Thyroid gland (tissue), 4 donors: ENCODE results near the gene GALNT17. TPM values are rescaled to one million over a fixed set of nuclear protein-coding genes. Genes with fewer than 3 reads are reported as not detected.

ENCODE experiments used
- DNase-seq, 2 donors: peaks; one replicate each; pipeline ENCODE4 v3.0.0-alpha.2; 2019
- H3K27ac ChIP-seq, 3 donors: fragments of 200-600 bp; sonication (generic); 1 replicate in 2 of 3; 2 replicates in 1 of 3; pipeline ENCODE4 v1.5.1; 2016 to 2019; ENCODE audit warnings: mild to moderate bottlenecking in 1 of 3, moderate library complexity in 1 of 3
- H3K27me3 ChIP-seq: fragments of 200-600 bp; sonication (generic); one replicate; pipeline ENCODE4 v1.5.1; 2019
- H3K36me3 ChIP-seq, 2 donors: fragments of 200-600 bp; sonication (generic); one replicate each; pipeline ENCODE4 v1.5.1; 2016 to 2019
- H3K4me1 ChIP-seq, 2 donors: fragments of 200-600 bp; sonication (generic); one replicate each; pipeline ENCODE4 v1.5.1; 2017 to 2019
- H3K4me3 ChIP-seq, 3 donors: fragments of 200-600 bp; sonication (generic); replicated peaks in 1 of 3; 1 replicate in 2 of 3; 2 replicates in 1 of 3; pipeline ENCODE4 v1.5.1; 2016; ENCODE audit warnings: mild to moderate bottlenecking in 1 of 3
- H3K9me3 ChIP-seq: fragments of 200-600 bp; sonication (generic); one replicate; pipeline ENCODE4 v1.5.1; 2017
- POLR2A ChIP-seq, 2 donors: fragments of 450-650 bp; IDR thresholded peaks; one replicate each; pipeline ENCODE4 v1.6.1; 2017; ENCODE audit warnings: antibody characterized with exemption in 2 of 2, mild to moderate bottlenecking in 2 of 2, moderate library complexity in 1 of 2
- WGBS, 2 donors: methylation state at CpG; one replicate each; pipeline ENCODE4 v1.1.5; 2017; 5-methylcytosine and 5-hydroxymethylcytosine counted together
- intact Hi-C: fragments of 100-400 bp; cut with DNase I; formaldehyde crosslinking; loops from one replicate; pipeline ENCODE4 v1.15.1; 2023
- total RNA-seq, 4 donors: library from RNA; depleted of rRNA; stranded (reverse); fragments of >200 nt; gene quantifications; one replicate each; pipeline ENCODE4 v1.2.3, GENCODE V29; 2016
- TF ChIP-seq, protein P1 (sequence below), 6 experiments: fragments of 200-600 bp in 3 of 6; fragments of 450-650 bp in 3 of 6; sonication (generic) in 3 of 6; IDR thresholded peaks; one replicate each; pipeline ENCODE4 v1.5.1; 2016 to 2019; ENCODE audit warnings: antibody characterized with exemption in 6 of 6, mild to moderate bottlenecking in 2 of 6, inconsistent platforms in 1 of 6, moderate library complexity in 1 of 6

Gene GALNT17
- total RNA-seq, 4 donors from 2014 or later: 5.8 to 63.8 (median 37.1) TPM

DNA sequence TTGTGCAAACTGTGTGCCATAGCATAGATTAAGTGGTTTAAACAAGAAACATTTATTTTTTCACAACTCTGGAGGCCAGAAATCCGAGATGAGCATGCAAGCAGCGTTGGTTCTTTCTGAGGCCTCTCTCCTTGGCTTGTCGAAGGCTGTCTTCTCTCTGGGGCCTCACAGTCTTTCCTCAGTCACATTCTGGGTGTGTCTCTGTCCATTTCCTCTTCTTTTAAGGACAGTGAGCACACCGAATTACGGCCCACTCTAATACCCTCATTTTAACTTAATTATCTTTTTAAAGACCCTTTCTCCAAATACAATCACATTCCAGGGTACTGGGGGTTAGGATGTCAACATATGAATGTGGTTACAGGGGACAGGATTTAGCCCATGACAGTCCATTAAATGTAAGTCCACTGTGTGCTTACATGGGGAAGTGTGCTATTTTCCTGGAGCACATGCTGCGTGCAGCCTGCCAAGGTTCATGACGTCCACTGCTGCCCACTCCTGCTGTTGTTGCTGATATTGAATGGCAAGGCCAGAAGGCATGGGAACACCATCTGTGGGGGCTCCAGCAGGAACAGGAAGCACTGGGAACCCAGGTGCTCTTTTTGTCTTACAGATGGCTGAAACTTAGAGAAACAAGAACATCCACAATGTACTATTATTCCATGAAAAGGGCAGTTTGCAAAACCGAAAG is 365.5 kb downstream of the GALNT17 start:
- no peak for TF ChIP-seq POLR2A (IDR thresholded peaks at IDR 0.05)
- TF ChIP-seq, protein P1, sequence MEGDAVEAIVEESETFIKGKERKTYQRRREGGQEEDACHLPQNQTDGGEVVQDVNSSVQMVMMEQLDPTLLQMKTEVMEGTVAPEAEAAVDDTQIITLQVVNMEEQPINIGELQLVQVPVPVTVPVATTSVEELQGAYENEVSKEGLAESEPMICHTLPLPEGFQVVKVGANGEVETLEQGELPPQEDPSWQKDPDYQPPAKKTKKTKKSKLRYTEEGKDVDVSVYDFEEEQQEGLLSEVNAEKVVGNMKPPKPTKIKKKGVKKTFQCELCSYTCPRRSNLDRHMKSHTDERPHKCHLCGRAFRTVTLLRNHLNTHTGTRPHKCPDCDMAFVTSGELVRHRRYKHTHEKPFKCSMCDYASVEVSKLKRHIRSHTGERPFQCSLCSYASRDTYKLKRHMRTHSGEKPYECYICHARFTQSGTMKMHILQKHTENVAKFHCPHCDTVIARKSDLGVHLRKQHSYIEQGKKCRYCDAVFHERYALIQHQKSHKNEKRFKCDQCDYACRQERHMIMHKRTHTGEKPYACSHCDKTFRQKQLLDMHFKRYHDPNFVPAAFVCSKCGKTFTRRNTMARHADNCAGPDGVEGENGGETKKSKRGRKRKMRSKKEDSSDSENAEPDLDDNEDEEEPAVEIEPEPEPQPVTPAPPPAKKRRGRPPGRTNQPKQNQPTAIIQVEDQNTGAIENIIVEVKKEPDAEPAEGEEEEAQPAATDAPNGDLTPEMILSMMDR (IDR thresholded peaks at IDR 0.05): no peak
- DNase-seq: no peak
- WGBS, 2 donors: 73 to 81% methylated on average over 8 of the region's 8 CpGs
- H3K4me1 ChIP-seq: no peaks in the 10 kb centered on the region
- no peaks in the 10 kb centered on the region for H3K27me3 ChIP-seq
- intact Hi-C loops: no loop called here
- no peak overlapping the region for H3K27ac ChIP-seq
- H3K9me3 ChIP-seq: no peaks in the 10 kb centered on the region
- no peak overlapping the region for H3K4me3 ChIP-seq
- no peaks in the 10 kb centered on the region for H3K36me3 ChIP-seq

- H3K36me3 ChIP-seq: no peaks in the 10 kb centered on the region
- TF ChIP-seq POLR2A (IDR thresholded peaks at IDR 0.05): no peak
- TF ChIP-seq, protein P1 (IDR thresholded peaks at IDR 0.05): no peak
- 83 to 85% methylated on average over 3 of the region's 3 CpGs for WGBS, 2 donors
- H3K4me3 ChIP-seq: no peak overlapping the region
- intact Hi-C loops: no loop called here
- H3K4me1 ChIP-seq: no peaks in the 10 kb centered on the region
- no peaks in the 10 kb centered on the region for H3K9me3 ChIP-seq
- no peaks in the 10 kb centered on the region for H3K27me3 ChIP-seq
- H3K27ac ChIP-seq: no peak overlapping the region
- no peak for DNase-seq
Observed at GRCh38 chr7:71498381-71498780, 366.4 kb downstream of the GALNT17 start.

- Histone ChIP-seq H3K27me3 (no peaks in the 10 kb centered on the region), H3K36me3 (no peaks in the 10 kb centered on the region), H3K27ac (no peak overlapping the region), H3K4me3 (no peak overlapping the region), H3K9me3 (no peaks in the 10 kb centered on the region), H3K4me1 (no peaks in the 10 kb centered on the region)
- intact Hi-C loops: no loop called here
- DNase-seq: no peak
- TF ChIP-seq POLR2A (IDR thresholded peaks at IDR 0.05): no peak
- TF ChIP-seq, protein P1 (IDR thresholded peaks at IDR 0.05): no peak
- 86 to 88% methylated on average over 7 of the region's 7 CpGs for WGBS, 2 donors
Observed at GRCh38 chr7:71504697-71505441, 372.9 kb downstream of the GALNT17 start.

DNA sequence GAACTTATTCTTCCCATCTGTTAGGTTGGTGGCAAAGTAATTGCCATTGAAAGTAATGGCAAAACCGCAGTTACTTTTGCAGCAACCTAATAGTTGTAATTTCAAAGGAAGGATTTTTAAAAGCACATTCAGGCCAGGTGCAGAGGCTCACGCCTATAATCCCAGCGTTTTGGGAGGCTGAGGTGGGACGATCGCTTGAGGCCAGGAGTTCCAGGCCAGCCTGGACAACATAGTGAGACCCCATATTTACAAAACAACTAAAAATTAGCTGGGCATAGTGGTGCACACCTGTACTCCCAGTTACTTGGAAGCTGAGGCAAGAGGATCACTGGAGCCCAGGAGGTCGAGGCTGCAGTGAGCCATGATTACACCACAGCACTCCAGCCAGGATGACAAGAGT is 374.9 kb downstream of the GALNT17 start:
- H3K4me1 ChIP-seq: no peaks in the 10 kb centered on the region

More for the DNA sequence above, 374.9 kb downstream of the GALNT17 start:
- TF ChIP-seq, protein P1 (IDR thresholded peaks at IDR 0.05): no peak
- TF ChIP-seq POLR2A (IDR thresholded peaks at IDR 0.05): no peak
- no peak overlapping the region for H3K4me3 ChIP-seq
- intact Hi-C loops: no loop called here
- no peaks in the 10 kb centered on the region for H3K27me3 ChIP-seq
- H3K9me3 ChIP-seq: no peaks in the 10 kb centered on the region
- DNase-seq: no peak
- no peaks in the 10 kb centered on the region for H3K36me3 ChIP-seq
- 87 to 92% methylated on average over 6 of the region's 6 CpGs for WGBS, 2 donors
- no peak overlapping the region for H3K27ac ChIP-seq
